ENCODE results near the gene AHI1. TPM values are rescaled to one million over a fixed set of nuclear protein-coding genes. Genes with fewer than 3 reads are reported as not detected.

The AHI1 gene
- polyA plus RNA-seq, 1 donor (not counting 4 experiments of a cell fraction or from before 2014, with no cell fraction given): 7.0 TPM

DNA sequence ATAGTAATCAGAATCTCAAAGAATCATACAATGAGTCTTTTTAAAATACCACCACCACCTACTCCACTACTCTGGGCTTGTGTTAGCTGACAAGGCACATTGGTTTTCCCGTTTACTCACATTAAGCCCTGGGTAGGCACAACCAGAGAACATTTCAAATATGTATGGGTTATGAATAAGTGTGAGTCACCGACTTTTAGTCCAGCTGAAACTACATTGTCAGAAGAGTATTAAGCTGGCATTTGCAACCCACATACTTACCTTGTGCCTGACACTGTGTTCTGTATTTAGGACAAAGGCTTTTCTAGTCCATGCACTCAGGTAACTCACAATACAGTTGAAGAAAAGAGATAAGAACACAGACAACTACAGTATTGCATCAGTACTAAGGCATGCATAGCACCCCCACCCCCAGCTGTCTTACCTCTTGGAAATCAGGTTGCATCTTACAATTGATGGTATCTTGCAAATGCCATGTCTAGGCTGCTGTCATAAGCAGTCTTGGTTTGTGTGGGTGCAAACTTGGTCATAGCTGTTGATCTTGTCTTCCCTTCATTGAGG lies 40.3 kb upstream of the AHI1 start:
- no peaks in the 10 kb centered on the region for H3K9me1 ChIP-seq (ENCODE audit: control insufficient read depth, extremely low read depth, insufficient read depth, low read length)
- H3K4me2 ChIP-seq (ENCODE audit: control insufficient read depth, extremely low read depth, insufficient read depth, low read depth, low read length): no peak overlapping the region
- H3K9me3 ChIP-seq (ENCODE audit: control insufficient read depth, low read depth, low read length): no peaks in the 10 kb centered on the region
- DNase-seq (ENCODE audit: low read depth, low spot score): peak; percentile 53
- H3K27ac ChIP-seq (ENCODE audit: control insufficient read depth, insufficient read depth, low read length): no peak overlapping the region
- H2AFZ ChIP-seq (ENCODE audit: control insufficient read depth, low read length): no peak overlapping the region
- no peaks in the 10 kb centered on the region for H3K79me2 ChIP-seq (ENCODE audit: control insufficient read depth, insufficient read depth, low read length)
- peak; percentile 91 for FAIRE-seq
- TF ChIP-seq, protein P1, sequence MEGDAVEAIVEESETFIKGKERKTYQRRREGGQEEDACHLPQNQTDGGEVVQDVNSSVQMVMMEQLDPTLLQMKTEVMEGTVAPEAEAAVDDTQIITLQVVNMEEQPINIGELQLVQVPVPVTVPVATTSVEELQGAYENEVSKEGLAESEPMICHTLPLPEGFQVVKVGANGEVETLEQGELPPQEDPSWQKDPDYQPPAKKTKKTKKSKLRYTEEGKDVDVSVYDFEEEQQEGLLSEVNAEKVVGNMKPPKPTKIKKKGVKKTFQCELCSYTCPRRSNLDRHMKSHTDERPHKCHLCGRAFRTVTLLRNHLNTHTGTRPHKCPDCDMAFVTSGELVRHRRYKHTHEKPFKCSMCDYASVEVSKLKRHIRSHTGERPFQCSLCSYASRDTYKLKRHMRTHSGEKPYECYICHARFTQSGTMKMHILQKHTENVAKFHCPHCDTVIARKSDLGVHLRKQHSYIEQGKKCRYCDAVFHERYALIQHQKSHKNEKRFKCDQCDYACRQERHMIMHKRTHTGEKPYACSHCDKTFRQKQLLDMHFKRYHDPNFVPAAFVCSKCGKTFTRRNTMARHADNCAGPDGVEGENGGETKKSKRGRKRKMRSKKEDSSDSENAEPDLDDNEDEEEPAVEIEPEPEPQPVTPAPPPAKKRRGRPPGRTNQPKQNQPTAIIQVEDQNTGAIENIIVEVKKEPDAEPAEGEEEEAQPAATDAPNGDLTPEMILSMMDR (optimal IDR thresholded peaks at IDR 0.05 in 1 of 3, IDR thresholded peaks at IDR 0.05 in 1 of 3, conservative IDR thresholded peaks at IDR 0.05 in 1 of 3; ENCODE audit: extremely low read depth in 1 of 3, insufficient read depth in 2 of 3, low read length in 3 of 3): no peak
- no peak for TF ChIP-seq EZH2 (IDR thresholded peaks at IDR 0.05; ENCODE audit: low read length)
- H3K27me3 ChIP-seq (ENCODE audit: control insufficient read depth, extremely low read depth, insufficient read depth, low read length): no peaks in the 10 kb centered on the region
- no peaks in the 10 kb centered on the region for H4K20me1 ChIP-seq (ENCODE audit: control insufficient read depth, extremely low read depth, insufficient read depth, low read length)
- dilution Hi-C loops (cut with MboI; ENCODE audit: extremely low pct_ligation_motif_present, low sequenced_read_pairs): no loop called here
- no peak overlapping the region for H3K4me3 ChIP-seq (ENCODE audit: control insufficient read depth in 2 of 3, extremely low read depth in 1 of 3, insufficient read depth in 2 of 3, low read depth in 1 of 3, low read length in 3 of 3)
- H3K9ac ChIP-seq (ENCODE audit: control insufficient read depth, extremely low read depth, insufficient read depth, low read length): no peak overlapping the region
- no peaks in the 10 kb centered on the region for H3K36me3 ChIP-seq (ENCODE audit: control insufficient read depth in 2 of 2, extremely low read depth in 1 of 2, insufficient read depth in 2 of 2, low read length in 2 of 2)
- H3K4me1 ChIP-seq (ENCODE audit: control insufficient read depth, extremely low read depth, insufficient read depth, low read length): peaks cover 11% of the 10 kb centered on the region

DNA sequence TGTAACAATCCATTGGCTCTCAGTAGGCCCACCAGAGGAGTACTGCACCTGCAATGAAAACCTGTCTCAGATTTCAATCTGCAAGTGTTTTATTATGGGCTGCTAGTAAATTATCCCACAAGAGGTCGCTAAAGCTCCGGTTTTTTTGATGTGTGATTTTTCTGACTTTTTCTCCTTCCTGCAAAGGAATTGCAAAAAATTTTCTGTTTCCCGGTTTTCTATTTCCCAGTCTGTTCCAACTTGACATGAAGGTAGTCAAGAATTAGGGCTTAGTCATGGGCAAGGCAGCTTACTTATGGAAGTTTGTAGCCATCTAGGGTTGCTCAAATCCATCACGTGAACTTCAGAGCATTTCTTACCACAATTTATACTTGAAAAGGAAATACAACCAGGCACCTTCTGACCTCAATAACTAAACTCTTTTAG lies 38.5 kb upstream of the AHI1 start:
- H3K9me1 ChIP-seq (ENCODE audit: control insufficient read depth, extremely low read depth, insufficient read depth, low read length): no peaks in the 10 kb centered on the region
- no peaks in the 10 kb centered on the region for H3K9me3 ChIP-seq (ENCODE audit: control insufficient read depth, low read depth, low read length)
- H3K4me3 ChIP-seq (ENCODE audit: control insufficient read depth in 2 of 3, extremely low read depth in 1 of 3, insufficient read depth in 2 of 3, low read depth in 1 of 3, low read length in 3 of 3): no peak overlapping the region
- no peaks in the 10 kb centered on the region for H4K20me1 ChIP-seq (ENCODE audit: control insufficient read depth, extremely low read depth, insufficient read depth, low read length)
- no peaks in the 10 kb centered on the region for H3K36me3 ChIP-seq (ENCODE audit: control insufficient read depth in 2 of 2, extremely low read depth in 1 of 2, insufficient read depth in 2 of 2, low read length in 2 of 2)
- no peak overlapping the region for H3K27ac ChIP-seq (ENCODE audit: control insufficient read depth, insufficient read depth, low read length)
- no peaks in the 10 kb centered on the region for H3K27me3 ChIP-seq (ENCODE audit: control insufficient read depth, extremely low read depth, insufficient read depth, low read length)
- no peak for FAIRE-seq
- peak; percentile 25 for DNase-seq (ENCODE audit: low read depth, low spot score)
- TF ChIP-seq, protein P1 (optimal IDR thresholded peaks at IDR 0.05 in 1 of 3, IDR thresholded peaks at IDR 0.05 in 1 of 3, conservative IDR thresholded peaks at IDR 0.05 in 1 of 3; ENCODE audit: extremely low read depth in 1 of 3, insufficient read depth in 2 of 3, low read length in 3 of 3): peak in 2 of 3 experiments; percentile 52 to 53
- TF ChIP-seq EZH2 (IDR thresholded peaks at IDR 0.05; ENCODE audit: low read length): no peak
- no peak overlapping the region for H3K9ac ChIP-seq (ENCODE audit: control insufficient read depth, extremely low read depth, insufficient read depth, low read length)
- no peaks in the 10 kb centered on the region for H3K79me2 ChIP-seq (ENCODE audit: control insufficient read depth, insufficient read depth, low read length)
- peaks cover 11% of the 10 kb centered on the region for H3K4me1 ChIP-seq (ENCODE audit: control insufficient read depth, extremely low read depth, insufficient read depth, low read length)
- dilution Hi-C loops (cut with MboI; ENCODE audit: extremely low pct_ligation_motif_present, low sequenced_read_pairs): no loop called here
- no peak overlapping the region for H3K4me2 ChIP-seq (ENCODE audit: control insufficient read depth, extremely low read depth, insufficient read depth, low read depth, low read length)
- no peak overlapping the region for H2AFZ ChIP-seq (ENCODE audit: control insufficient read depth, low read length)

All from keratinocyte (primary cell).